Stimulated activated CD8-positive, alpha-beta memory T cell treated with anti-CD3 and anti-CD28 coated beads, Interleukin-4, amount 100 ng/mL, for 48 hours (primary cell): Measurements from ENCODE around the gene BLID.

ENCODE experiments used
- DNase-seq: peaks from one replicate; pipeline ENCODE4 v3.0.0-alpha.2; 2020

The BLID gene

DNA sequence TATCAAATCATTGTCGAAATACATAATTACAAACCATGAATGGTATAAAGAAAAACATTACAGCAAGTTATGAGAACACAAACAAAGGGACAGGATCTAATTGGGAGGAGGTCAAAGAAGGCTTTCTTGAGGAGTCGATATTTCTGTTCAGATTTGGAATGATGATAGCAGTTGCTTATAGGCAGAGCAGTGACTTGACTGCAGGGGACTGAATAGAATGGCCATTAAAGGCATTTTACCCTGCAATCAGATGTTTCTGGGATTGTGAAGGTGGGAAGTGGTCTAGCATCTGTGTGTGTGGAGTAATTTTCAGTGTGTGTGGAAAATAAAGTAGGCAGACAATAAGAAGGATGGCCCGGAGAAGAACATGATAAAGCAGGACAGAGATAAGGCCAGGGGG, 41.0 kb downstream of the BLID start:
- DNase-seq, result no peak

GRCh38 chr11:122074022-122074421, 42.0 kb downstream of the BLID start:
- DNase-seq, result no peak

GRCh38 chr11:122071709-122072202, 44.3 kb downstream of the BLID start:
- DNase-seq, result no peak

DNA sequence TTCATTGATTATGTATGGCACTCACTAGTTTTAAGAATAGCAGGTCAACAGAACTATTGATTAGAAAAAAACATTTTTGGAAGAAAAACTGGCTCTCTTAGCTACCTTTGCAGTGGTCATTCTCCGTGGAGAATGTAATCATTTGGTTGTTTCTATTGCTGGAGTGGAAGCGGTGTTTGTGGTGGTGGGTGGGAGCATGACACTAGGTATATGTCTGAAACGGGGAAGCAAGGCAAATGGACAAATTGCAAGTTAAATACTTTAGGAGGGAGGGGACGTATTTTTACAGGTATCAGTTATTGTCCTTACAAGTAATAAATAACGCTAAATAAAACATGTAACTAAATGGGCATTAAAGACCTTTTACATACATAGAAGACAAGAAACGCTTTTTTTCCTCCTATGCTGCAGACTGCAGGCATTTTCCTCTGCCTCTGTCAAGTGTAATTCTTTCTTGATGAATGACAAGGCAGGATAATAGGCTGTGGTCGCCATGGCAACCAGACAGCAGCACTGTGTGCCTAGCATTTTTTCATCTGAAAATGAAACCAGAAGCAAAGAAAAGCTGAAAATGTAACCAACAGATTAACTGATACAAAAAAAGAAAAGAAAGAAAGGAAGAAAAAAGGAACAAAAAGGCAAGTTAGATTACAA, 46.2 kb downstream of the BLID start:
- DNase-seq, result no peak

DNA sequence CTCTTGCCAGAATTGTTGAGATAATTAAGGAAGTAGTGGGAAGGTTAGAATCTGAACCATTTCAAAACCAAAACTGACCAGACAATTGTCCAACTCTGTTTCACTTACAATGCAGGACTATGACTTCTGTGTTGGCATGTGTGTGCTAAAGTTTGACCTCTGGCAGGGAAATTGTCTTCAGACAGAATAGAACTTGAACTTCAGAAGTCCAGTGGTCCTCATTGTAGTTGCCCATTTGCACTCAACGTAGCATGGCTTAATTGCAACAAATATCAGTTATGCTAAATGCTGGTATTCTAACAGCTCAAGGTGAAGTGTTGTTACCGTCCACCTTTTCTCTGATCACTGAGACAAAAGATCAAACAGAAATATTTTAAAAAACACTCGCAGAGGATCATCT, 47.2 kb downstream of the BLID start:
- no peak for DNase-seq

- DNase-seq, result no peak
Measured at GRCh38 chr11:122068141-122068540, 47.9 kb downstream of the BLID start.
